ENCODE results near the gene KRT4.

Gene KRT4

GRCh38 chr12:52837781-52838608, 24.1 kb upstream of the KRT4 start:
- DNase-seq (ENCODE audit: low read depth) = no peak
- H3K4me3 ChIP-seq (ENCODE audit: low read depth, low read length) = no peak overlapping the region

DNA sequence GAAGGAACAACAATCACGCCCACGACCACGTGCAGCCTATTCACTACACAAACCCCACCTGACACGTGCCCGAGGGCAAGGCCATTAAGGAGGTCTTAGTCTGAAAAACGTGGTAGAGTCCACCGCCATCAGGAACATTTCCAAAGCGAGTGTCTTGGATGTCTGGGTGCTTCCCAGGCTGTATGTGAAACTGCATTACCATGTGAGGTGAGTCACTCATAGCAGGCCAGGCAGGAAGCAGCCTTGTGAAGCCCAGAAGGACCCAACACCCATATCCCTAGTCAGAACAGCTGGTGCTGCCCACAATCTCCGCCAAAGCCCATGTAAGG, 23.5 kb upstream of the KRT4 start:
- peak; percentile 66 for DNase-seq (ENCODE audit: low read depth)
- H3K4me3 ChIP-seq (ENCODE audit: low read depth, low read length) = no peak overlapping the region

DNA sequence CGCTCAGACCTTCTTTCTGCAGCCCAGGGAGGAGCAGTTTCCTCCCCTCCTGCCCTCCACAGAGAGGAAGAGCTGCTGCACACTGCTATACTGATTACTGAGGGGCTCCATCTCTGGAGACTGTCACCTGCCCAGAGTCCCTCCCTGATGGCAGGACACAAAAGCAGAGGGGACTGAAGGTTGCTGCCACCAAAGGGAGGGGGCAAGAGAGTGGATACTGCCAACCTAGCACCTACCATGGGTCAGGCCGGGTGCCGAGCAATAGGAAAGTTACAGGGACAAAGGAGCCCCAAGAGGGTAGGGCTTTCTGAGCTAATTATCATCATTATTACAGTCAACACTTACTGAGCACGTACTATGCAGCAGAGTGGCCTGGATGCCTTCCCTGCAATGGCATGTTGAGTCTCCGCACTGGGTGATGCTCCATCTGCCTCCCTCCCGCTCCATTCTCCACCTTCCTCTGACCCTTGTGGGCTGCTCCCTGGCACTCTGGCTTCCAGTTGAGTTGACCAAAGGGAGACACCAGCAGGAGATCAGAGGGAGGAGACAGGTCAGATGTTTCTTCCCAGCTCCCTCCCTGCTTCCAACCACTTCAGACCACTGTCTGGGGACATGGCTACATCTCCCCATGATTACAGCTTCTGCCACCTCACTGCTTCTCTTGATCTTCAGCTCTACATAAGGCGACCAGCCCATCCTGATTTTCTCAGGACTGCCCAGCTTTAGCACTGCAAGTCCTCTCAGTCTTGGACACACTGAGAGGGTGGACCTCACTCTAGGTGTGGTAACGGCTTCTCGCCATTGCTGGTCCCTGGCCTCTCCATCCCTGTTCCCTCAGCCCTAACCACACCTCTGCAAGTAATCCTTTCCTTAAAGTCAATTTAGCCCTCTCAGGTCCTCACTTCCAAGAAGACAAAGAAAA, 22.8 kb upstream of the KRT4 start:
- no peak for DNase-seq (ENCODE audit: low read depth)

DNA sequence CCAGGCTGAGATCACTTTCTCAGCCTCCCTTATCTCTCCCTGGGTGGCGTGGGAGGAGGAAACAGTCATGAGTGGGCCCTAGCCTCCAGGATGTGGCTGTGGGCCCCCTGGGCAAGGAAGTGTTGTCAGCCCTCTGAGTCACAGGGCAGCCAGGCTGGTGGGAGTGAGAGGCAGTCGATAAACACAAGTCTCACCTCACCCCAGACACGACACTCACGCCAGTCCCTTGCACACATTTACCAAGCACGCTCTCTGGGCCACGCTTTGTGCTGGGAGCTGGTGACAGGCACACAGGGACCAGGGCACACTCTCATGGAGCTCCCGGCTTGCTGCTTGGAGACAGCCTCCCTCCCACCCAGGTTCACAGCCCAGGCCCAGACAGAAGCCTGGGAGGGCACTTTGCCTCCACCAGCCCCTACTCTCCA, 22.1 kb upstream of the KRT4 start:
- DNase-seq (ENCODE audit: low read depth) = peak; percentile 33
- H3K4me3 ChIP-seq (ENCODE audit: low read depth, low read length) = no peak overlapping the region

More for the DNA sequence above, 22.8 kb upstream of the KRT4 start:
- no peak overlapping the region for H3K4me3 ChIP-seq (ENCODE audit: low read depth, low read length)

DNA sequence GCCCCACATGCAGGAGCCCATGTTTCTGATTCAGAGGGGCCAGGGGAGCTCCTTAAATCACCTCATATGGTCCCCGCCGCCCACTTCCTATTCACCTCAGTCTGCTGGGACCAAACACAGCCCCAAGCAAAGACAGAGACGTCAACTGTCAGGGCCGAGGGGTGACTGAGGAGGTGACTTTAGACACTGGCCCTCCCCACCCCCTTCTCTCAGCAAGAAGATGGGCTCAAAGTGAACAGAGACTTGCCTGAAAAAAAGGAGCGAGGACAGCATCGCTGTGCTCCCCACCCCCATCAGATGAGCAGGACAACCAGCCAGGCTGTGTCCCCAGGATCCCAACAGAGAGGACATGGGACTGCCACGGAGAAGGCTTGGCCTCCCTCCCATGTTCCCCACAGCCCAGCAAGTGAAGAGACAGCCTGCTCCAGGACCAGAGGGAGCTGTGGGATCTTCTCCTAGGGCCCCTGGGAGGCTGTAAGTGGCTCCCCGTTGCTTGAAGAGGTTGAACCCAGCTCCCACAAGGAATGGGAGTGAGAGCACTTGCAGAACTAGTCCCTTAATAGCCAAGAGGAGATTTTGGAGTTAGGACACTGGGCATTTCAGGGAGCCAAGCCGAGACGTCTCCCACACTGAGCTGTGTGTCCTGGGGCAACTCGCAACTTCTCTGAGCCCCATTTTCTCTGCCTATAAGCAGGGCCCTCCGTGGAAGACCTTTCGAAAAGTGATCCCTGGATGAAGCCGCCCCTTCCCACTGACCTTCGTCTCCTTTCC, 21.5 kb upstream of the KRT4 start:
- no peak overlapping the region for H3K4me3 ChIP-seq (ENCODE audit: low read depth, low read length)
- DNase-seq (ENCODE audit: low read depth) = no peak

GRCh38 chr12:52834727-52835001, 20.7 kb upstream of the KRT4 start:
- H3K4me3 ChIP-seq (ENCODE audit: low read depth, low read length) = no peak overlapping the region
- DNase-seq (ENCODE audit: low read depth) = no peak

DNA sequence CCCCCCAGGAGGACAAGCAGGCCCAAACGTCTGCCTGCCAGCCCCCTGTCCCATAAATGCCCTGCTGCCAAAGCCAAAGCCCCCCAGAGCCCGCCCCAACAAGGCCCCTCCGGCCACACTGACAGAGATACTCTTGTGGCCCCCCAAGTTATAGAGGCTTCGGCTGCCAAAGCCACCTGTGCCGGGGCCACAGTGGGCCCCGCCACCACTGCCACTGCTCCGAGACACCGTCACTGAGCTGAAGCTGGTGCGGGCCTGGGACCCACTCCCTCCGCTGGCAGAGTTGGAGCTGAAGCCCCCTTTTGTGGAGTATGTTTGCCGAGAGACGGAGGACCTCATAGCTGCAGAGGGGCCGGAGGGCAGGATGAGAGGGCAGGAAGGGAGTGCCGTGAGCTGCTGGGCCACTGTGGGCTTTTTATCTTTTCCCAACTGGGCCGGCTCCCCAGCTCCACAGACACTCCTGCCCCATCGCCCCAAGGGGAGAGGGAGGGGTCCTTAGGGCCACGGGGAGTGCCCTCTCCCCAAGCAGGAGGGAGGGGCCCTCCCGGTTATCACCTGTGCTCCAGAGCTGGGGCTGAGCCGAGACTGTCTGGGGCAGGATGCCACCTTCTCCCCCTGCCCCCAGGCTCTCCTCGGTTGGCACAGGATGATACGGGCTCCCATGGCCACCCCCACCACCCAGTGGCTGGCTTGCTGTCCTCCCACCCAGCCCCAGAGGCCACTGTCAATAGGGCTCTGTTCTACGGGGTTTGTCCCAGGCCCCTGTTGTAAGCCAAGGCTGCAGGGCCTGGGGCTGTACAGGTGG, 20.2 kb upstream of the KRT4 start, which contains the start of gene KRT79:
Gene KRT79, minus strand, starts transcription at position 390 of the 805 bp plus-strand sequence. Its CDS starts 51 bp downstream, at position 339.
- no peak for DNase-seq (ENCODE audit: low read depth)
- H3K4me3 ChIP-seq (ENCODE audit: low read depth, low read length) = no peak within 1 kb of the TSS

DNA sequence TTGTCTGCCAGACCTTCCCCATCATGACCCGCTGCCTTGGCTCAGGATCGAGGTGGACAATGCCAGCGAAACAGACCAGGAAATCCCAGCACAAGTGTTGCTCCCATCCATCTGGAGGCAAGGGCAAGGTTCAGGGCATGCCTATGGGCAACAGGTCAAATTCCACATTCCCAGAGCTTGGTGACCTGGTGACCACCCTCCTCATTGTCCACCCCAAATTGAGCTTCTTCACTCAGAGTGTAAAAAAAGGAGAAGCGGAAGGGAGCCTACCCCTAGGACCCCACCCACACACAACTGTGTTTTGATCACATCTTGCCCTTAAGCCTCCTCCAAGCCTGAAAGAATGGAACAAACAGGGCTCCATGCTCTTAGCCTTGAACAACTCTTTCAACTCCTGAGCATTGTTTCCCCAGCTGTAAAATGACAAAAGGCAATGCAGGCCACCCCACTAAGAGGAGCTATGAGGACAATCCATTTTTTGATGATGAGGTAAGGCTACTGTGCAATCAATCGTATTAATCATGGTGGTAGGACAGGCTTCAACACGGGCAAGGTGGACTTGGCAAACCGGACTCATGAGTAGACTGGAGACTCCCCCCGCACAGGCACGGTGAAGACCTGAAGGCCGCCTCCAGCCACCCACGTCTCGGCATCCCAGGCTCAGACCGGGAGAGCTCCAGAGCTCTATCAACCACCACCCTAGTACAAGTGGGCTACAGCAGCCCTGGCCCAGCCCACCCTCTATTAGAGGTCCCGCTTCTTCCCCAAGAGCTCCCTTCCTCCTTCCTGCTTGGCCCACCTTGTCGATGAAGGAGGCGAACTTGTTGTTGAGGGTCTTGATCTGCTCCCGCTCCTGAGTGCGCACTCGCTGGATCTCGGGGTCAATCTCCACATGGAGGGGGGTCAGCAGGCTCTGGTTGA, 19.3 kb upstream of the KRT4 start:
- H3K4me3 ChIP-seq (ENCODE audit: low read depth, low read length) = no peak overlapping the region
- DNase-seq (ENCODE audit: low read depth) = no peak

DNA sequence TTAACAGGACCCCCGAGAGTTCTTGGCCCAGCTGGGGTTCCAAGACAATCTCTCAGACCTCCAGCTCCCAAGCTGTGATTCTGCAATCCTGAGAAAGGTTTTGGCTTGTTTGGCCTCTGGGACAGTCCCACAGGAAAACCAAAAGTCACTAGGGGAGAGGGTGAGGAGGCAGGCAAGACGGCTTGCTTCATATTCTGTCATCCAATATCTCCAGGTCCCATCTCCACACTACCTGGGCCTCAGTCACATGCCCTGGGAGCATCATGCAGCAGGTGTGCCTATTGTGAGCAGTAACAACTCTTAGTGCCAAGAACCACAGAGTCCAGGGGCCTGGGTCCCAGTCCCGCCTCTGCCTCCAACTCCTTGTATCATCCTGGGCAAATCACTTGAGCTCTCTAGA, 18.5 kb upstream of the KRT4 start:
- H3K4me3 ChIP-seq (ENCODE audit: low read depth, low read length) = no peak overlapping the region
- no peak for DNase-seq (ENCODE audit: low read depth)

DNA sequence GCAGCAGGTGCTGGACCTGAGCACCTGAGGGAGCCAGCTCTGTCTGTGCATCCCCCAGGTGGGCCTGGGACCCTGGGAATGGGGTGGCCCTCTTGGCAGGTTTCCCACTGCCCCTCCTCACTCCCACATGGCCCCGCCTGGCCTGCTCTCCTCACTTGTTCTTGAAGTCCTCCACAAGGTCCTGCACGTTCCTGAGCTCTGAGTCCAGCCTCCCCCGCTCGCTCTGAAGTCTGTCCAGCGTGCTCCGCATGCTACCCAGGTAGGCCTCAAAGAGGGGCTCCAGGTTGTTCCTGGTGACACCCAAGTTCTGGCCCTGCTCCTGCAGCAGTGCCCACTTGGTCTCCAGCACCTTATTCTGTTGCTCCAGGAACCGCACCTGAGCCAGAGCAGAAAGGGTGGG, 17.3 kb upstream of the KRT4 start:
- no peak overlapping the region for H3K4me3 ChIP-seq (ENCODE audit: low read depth, low read length)
- DNase-seq (ENCODE audit: low read depth) = no peak

DNA sequence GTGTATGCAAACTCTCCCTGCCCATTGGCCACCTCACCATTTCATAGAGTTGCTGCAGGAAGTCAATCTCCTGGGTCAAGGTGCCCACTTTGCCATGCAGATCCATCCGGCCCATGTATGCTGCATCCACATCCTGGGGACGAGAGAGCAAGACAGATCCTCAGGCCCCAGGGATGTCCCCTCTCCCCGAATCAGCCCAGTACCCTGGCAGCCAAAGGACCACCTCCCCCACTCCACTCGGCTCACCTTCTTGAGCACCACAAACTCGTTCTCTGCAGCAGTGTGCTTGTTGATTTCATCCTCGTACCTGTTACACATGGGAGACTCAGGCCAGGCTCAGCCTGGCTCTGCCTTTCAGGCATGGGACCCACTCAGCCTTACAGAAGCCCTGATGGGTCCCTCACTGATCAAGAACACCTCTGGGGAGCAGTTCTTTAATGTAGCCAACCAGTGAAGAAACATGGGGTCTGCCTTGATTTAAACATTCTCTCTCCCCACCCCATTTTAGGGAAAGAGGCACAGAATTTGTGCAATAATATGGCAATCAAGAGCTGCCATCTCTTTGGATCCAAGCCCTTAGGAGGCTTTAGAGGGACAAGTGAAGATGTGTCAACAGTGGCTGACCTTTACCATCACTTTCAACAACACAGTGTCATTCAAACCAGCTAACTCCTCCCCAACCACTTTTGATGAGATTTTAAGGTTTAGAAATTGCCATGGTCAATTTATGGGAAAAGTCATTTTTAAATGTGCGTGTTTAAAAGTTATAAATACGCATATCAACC, 16.3 kb upstream of the KRT4 start:
- H3K4me3 ChIP-seq (ENCODE audit: low read depth, low read length) = no peak overlapping the region
- no peak for DNase-seq (ENCODE audit: low read depth)

- DNase-seq (ENCODE audit: low read depth) = no peak
- no peak overlapping the region for H3K4me3 ChIP-seq (ENCODE audit: low read depth, low read length)
These were observed 14.7 kb upstream of the KRT4 start for GRCh38 chr12:52828591-52829021.

DNA sequence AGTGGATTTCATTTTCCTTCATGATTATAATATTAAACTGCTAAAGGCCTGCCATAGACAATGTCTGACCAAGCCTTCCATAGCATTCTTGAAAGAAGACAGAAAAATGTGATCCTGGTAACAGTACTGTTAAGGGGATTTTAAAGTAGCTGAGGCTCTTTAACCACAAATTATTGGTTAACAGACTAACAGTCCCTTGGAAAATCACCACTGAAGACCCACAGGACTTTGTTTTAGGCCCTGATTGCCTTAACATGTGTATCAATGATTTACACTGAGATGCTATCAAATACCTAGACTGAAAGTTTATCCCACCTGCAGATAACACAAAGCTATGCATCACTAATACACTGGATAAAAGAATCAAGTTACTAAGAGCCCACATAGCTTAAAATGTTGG, 14.2 kb upstream of the KRT4 start:
- no peak for DNase-seq (ENCODE audit: low read depth)

DNA sequence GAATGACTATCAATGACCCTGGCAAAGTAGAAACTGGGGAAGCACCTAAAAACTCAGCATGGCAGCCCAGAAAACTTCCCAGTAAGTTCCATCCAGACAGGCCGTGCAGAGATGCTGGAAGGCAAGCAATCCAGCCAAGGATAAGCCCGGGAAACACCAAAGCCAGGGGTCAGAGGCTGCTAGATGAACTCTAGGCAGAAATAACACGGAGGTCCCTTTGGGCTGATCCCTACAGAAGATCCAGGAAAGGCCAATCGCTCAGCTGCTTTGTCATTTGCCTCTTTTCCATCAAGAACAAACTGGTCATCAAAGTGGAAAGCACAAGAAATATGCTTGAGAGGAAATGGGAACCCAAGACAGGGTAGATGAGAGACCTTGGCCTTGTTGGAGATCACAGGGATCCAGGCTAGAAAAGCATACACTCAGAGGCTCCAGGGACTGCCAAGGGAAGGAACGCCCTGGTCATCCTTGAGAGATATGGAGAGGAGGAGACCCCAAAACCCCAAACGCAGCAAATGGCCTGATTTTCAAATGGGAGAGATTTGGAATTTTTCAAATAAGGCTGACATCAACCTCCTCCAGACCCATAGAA, 13.7 kb upstream of the KRT4 start:
- no peak overlapping the region for H3K4me3 ChIP-seq (ENCODE audit: low read depth, low read length)
- no peak for DNase-seq (ENCODE audit: low read depth)

More for the DNA sequence above, 14.2 kb upstream of the KRT4 start:
- H3K4me3 ChIP-seq (ENCODE audit: low read depth, low read length) = no peak overlapping the region

- no peak for DNase-seq (ENCODE audit: low read depth)
These were observed 12.9 kb upstream of the KRT4 start for GRCh38 chr12:52826611-52827498.

GRCh38 chr12:52825961-52826360, 12.0 kb upstream of the KRT4 start:
- DNase-seq (ENCODE audit: low read depth) = no peak
- no peak overlapping the region for H3K4me3 ChIP-seq (ENCODE audit: low read depth, low read length)

More at GRCh38 chr12:52826611-52827498, 12.9 kb upstream of the KRT4 start:
- H3K4me3 ChIP-seq (ENCODE audit: low read depth, low read length) = no peak overlapping the region

Measured in skeletal muscle cell (primary cell).